Measurements from ENCODE around the gene FKBP6. TPM values are rescaled to one million over a fixed set of nuclear protein-coding genes. Genes with fewer than 3 reads are reported as not detected.
"Not testable (repeated sequence)": the region's sequence is repeated elsewhere in the genome, so short reads cannot be mapped to it uniquely, and the experiment has no call there.

The FKBP6 gene
- total RNA-seq, 1 donor = not detected

- no peak for DNase-seq (ENCODE audit: low read depth)
- no peak overlapping the region for H3K4me3 ChIP-seq (ENCODE audit: low read depth, low read length)
- no peak for TF ChIP-seq CTCF (IDR thresholded peaks at IDR 0.05; ENCODE audit: insufficient read depth, low read depth, low read length)
Measured at GRCh38 chr7:73395538-73396503, 67.9 kb downstream of the FKBP6 start.

- no peak for DNase-seq (ENCODE audit: low read depth)
- TF ChIP-seq CTCF (IDR thresholded peaks at IDR 0.05; ENCODE audit: insufficient read depth, low read depth, low read length) = no peak
- no peak overlapping the region for H3K4me3 ChIP-seq (ENCODE audit: low read depth, low read length)
Measured at GRCh38 chr7:73397521-73398281, 69.7 kb downstream of the FKBP6 start.

GRCh38 chr7:73399185-73400050, 71.5 kb downstream of the FKBP6 start:
- peak; percentile 76 for DNase-seq (ENCODE audit: low read depth)
- peak overlapping the region; percentile 42 for H3K4me3 ChIP-seq (ENCODE audit: low read depth, low read length)

GRCh38 chr7:73404860-73405259, 76.9 kb downstream of the FKBP6 start:
- H3K4me3 ChIP-seq (ENCODE audit: low read depth, low read length); DNase-seq (ENCODE audit: low read depth): not testable (repeated sequence)

Small RNA genes within 50 kb of the gene (small RNA-seq; reads per million reads assigned to genes)
- gene RF00019 (not detected), gene RNU6-1080P (not detected)

Other genes starting within 250 kb of the FKBP6 start
- gene SPDYE9, start 242.1 kb upstream of the FKBP6 start, total RNA-seq = not detected in 2 replicates
- gene NSUN5, start 19.3 kb upstream of the FKBP6 start, total RNA-seq = 13.2 and 14.7 TPM in 2 replicates
- gene TRIM50, start 79 bp upstream of the FKBP6 start, total RNA-seq = not detected in 2 replicates
- gene FZD9, start 105.6 kb downstream of the FKBP6 start, total RNA-seq = 0.64 and 0.86 TPM in 2 replicates
- gene BAZ1B, start 194.1 kb downstream of the FKBP6 start, total RNA-seq = 57.0 and 64.3 TPM in 2 replicates
- gene BCL7B, start 229.5 kb downstream of the FKBP6 start, total RNA-seq = 27.2 and 30.3 TPM in 2 replicates

Measured in fibroblast of villous mesenchyme (primary cell).